Activated naive CD4-positive, alpha-beta T cell treated with Interleukin-2 at 50 U/mL for 16 hours (primary cell): ENCODE data around the gene CAMKK2.
"Not testable (repeated sequence)": the region's sequence is repeated elsewhere in the genome, so short reads cannot be mapped to it uniquely, and the experiment has no call there.

ENCODE experiments used
- DNase-seq: peaks from one replicate; pipeline ENCODE4 v3.0.0-alpha.2; 2020

CAMKK2 gene

DNA sequence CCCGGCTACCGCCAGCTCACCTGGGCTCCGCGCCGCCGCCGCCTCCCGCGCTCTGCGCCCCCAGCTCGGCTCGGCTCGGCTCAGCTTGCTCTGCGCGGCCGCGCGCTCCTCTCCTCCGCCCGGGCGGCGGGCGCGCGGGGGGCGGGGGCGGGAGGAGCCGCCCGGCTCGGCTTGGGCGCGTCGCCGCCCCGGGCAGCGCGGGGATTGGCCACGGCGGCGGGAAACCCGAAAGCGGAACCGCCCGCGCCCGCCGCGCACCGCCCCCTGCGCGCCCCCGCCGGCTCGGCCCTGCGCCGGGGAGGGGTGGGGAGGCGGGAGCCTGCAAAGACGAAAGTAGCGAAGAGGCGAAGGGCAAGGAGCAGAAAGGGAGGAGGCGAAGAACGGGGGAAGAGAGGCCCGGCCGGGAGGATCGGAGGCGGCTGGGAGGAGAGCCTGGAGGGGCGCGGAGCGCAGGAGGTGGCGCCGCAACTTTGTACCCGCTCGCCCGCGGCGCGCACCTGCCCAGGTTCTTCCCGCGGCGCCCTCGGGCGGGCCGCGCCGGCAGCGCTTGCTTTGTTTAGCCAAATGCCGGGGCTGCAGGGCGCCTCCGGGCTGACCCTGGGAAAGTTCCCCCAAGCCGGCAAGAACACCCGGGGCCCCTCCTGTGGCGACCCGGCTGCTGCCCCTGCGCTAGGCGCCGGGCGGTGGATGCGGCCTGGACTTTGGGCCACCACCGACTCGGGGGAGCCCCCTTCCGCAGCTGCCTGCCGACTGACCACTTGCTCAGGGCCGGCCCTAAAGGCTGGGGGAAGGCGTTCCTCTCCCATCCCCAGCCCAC lies at the start of gene CAMKK2:
CAMKK2 (minus strand) TSS at position 92 of the 817 bp plus-strand sequence. CDS start 22,183 bp downstream, outside the sequence.
- peak; percentile 89 for DNase-seq

DNA sequence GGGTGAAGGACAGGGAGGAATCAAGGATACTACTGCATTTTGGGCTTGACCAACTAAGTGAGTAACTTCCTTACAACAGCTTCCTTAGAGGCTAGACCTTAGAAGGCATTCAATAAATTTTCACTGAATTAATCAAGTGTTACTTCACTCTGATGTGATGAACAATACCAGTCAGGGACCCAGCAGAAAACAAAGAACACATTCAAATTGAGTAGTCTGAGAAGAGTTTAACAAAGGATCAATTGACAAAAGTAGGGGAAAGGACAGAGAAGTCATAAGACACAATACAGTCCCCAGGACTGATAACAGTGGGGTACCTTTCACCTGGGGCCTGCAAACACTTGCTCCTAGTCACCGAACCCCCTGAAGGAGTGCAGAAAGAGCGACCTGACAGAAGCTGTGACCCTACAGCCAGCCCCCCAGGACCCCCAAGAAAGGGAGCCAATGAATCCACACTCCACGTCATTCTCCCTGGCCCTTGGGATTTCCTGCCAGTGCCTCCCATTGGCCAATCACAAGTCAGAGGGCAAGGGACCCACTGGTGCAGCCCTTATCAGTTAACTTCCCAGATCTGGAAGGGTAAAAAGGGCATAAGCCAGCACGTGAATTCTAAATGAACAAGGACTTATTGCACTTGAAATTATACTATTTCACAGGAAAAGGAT lies 48.8 kb upstream of the CAMKK2 start:
- no peak for DNase-seq

DNA sequence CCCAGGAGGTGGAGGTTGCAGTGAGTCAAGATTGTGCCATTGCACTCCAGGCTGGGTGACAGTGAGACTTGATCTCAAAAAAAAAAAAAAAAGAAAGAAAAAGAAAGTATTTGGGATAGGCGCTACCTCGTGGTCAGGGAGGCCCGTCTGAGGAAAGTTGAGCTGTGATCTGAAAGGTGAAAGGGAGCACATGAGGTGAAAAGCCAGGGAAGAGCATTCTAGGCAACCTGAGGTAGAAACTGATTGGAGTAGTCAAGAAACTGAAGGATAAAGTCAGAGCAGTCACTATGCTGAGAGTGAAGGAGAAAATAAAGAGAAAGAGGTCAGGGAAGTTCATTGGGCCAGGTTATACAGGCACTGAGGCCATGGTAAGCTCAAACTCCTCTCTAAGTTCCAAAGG lies 48.0 kb upstream of the CAMKK2 start:
- DNase-seq, result no peak

DNA sequence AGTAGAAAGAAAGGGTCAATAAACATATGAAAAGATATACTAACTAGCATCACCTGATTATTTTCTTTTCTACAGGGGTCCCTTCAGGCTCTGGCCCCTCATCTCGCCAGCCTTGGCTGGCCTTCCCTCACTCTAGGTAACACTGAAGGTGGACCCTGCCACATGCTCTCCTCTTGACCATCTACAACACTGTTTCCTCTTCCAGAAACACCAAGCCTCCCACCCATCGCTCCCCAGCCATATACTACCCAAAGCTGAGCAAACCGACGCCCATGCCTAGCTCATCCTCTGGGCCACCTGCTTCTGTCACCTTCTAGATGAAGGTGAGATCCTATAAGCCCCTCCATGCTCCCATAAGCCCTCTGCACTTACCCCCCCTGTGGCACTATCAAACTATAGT lies 40.9 kb upstream of the CAMKK2 start:
- no peak for DNase-seq

DNA sequence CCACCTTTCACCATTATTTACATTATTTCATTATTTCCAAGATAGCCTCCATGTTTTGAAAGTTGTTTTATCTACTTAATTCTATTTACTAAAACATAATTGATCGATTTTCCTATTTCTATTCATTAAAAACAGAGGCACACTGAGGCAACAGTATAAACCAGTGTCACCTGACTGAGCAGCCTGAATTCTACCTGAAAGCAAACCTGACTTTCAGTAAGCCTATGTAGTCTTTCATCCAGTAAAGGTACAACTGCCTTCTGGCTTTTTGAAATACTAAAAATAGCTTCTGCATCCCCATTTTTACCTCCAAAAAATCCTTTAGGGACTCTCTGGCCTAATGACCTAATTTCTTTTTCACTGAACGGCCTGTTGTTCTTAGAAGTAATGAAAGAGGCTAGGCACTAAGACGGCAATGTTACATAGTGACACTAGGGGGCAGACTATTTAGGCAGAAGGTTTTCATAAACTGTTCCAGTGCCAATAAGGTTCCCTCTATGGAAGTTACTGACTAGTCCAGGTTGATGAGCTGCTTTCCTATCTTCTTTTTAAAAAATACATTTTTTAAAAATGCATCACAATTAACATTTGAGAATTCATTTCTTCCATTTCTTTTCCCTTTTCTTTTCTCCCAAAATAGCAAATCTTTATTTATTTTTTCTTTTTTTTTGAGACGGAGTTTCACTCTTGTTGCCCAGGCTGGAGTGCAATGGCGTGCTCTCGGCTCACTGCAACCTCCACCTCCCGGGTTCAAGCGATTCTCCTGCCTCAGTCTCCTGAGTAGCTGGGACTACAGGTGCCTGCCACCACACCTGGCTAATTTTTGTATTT lies 38.2 kb upstream of the CAMKK2 start:
- DNase-seq, result no peak

DNA sequence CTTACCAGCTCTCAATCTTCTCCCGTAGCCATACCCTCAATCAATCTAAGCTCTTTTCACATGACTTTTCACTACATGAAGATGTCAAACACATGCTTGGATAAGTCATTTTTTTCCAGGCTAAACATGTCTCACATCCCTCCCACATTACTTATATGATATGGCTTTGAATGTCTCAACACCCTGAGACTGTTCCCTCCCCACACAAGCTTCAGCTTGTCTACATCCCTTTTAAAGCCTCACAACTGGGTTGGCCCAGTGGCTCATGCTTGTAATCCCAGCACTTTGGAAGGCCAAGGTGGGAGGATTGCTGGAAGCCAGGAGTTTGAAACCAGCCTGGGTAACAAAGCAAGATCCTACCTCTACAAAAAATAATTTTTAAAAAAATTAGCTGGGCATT lies 37.2 kb upstream of the CAMKK2 start:
- no peak for DNase-seq

DNA sequence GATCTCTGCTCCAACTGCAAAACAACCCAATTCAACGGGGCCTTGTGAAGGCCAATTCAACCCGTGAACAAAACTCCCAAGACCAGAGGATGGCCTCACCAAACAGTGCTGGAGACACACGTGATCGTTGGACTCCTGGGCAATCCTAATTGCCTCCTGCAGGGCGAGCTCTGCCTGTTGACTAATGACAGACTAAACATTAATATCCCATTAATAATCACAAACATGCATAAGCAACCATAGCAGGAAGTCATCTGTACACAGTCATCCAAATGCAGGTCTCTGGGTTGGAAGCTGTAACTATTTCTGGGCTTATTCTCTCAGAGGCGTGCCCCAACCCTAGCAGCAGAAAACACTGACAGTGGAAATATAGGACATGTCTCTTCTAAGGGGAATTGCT lies 34.7 kb upstream of the CAMKK2 start:
- no peak for DNase-seq

DNA sequence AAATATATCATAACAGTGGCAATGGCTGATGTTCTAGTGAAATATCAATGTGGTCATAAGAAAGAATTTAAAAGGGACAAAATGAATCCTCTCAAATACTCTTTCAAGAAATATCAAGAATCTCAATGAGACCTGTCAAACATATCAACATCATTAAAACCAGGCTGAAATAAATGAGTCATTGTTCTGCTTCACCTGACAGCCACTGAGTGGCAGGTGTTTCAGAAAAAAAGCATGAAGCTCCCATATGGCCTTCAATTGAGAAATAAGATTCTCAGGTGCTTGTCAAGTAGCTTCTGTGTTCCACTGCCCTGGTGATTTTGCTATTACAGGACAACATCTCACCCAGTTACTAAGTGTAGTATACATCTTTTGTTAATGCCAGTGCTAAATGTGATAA lies 34.2 kb upstream of the CAMKK2 start:
- DNase-seq, result no peak

DNA sequence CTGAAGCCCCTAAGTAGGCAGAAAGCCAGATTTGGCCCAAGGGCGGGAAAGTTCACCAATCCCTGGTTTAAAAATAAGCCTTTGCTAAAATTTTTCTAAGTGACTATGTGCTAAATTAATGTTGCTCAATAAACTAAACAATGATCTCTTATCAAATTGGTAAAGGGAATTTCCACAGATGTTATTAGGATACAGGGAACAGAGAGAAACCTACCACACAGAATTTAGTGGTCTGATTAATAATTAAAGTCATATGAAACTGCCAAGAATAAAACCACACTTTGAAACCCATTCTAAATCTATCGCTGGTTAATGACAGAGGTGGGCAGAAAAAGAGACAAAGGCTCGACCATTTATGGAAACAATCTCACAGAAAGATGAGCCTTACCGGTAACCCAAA lies 33.7 kb upstream of the CAMKK2 start:
- no peak for DNase-seq

DNA sequence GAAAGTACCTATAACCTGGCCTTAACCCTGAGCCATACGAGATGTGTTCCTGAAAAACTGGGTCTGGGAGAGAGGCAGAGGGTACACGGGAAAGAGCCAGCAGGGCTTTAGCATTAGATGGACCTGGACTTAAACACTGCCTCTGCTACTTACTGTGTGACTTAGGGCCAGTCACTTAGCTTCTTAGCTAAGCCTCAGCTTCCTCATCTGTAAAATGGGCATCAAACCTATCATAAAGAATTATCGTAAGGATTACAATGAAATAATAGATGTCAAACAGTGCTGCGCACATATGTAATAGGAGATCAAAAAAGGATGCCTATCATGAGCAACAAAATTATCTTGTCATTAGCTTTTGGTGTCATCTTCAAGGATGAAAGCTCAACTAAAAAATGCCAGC lies 32.1 kb upstream of the CAMKK2 start:
- no peak for DNase-seq

DNA sequence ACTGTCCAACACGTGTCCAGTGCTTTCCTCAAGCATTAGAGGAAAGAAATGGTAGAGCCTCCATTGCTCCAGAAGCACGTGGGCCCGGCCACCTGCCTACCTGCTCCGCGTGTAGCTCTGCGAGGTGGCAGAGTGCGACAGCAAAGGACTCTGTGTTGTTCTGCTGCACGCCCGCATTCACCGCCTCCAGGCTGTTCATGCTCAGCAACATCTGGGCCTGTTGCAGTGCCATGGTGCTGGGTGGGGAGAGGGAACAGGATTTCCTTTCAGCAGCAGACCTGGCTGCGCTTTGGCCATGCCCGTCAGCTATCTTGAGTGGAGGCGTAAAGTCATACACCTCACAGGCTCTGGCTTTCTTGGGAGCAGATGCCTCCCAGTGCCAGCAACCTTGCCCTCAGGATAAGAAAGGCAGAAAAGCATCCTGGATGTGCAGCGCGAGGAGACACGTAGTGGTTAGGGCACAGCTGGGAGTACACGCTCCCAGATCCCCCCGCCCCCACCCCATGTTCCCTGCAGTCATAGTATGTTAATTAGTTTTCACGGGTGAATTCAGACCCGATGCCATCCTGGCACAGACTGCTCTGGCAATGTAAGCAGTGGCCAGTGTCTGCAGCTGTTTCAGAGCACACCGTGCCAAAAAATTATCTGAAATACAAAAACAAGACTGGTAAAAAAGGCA lies 30.6 kb upstream of the CAMKK2 start:
- no peak for DNase-seq

DNA sequence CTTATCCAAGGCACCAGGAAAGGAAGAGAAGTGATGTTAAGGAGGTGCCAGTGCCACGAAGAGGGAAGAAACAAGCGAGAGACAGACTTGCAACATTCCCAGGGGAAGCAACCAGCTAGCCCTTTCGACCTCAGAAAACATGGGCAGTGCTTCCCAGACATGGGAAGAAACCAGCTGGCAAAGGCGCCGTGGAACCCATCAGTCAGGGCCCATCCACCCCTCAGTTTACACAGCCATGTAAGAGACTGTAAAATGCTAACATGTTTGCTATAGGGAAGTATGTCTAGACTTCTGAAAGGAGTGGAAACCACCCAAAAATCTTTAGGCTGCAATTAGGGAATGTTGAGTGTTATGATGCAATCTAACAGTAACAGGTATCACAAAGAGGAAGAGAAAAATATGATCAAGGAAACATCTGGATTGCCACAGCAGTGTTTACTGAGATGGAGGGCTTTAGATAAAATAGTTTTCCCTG lies 29.4 kb upstream of the CAMKK2 start:
- no peak for DNase-seq

DNA sequence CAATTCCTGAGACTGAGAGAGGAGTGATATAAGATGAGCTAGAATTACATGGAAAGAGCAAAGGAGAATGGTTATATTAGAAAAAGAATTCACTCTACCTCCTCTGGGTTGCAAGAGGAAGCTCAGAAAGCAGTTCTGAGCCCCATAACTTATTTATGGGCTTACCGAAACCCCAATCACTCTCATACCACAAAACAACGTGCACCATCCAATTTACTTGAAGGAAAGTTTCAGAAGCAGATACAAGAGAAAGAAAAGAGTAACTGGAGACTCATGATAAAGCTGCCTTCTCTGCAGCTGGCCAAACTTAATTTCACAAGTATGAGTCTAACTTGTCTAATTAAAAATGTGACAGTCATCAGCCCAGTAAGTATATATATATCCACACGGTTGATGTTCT lies 27.4 kb upstream of the CAMKK2 start:
- no peak for DNase-seq

DNA sequence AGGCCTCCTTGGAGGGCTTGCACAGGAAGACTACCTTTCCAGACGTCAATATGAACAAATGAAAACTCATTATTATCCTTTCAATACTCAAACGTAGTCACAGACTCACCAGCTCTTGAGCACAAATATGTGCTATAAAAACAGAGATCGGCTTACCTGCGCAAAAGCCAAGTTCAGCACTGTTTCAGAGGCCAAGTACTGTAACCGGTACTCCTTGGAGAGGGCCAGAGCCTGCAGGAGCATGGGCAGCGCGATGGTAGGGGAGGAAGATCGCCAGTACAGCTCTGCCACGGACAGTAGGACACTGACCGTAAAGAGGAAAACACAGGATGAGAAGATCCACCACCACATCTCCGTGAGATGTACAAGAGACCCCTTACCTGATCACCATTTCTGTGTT lies 21.6 kb upstream of the CAMKK2 start:
- DNase-seq, result no peak

DNA sequence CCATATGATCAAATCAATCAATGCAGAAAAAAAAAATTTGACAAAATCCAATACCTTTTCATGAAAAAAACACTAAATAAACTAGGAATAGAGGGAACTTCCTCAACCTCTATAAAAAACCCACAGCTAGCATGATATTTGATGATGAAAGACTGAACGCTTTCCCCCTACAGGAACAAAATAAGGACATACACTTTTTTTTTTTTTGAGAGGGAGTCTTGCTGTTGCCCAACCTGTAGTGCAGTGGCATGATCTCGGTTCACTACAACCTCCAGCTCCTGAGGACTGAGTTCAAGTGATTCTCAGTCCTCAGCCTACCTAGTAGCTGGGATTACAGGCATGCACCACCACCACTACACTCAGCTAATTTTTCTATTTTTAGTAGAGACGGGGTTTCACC lies 17.9 kb upstream of the CAMKK2 start:
- DNase-seq, result no peak

DNA sequence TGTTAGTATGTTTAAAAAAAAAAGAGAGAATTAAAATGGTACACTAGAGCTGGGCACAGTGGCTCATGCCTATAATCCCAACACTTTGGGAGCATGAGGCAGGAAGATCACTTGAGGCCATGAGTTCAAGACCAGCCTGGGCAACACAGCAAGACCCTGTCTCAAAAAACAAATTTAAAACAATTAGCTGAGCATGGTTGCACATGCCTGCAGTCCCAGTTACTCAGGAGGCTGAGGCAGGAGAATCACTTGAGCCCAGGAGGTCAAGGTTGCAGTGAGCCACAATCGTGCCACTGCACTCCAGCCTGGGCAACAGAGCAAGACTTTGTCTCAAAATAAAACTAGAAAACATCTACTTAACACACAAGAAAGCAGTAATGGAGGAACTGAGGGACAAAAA lies 13.7 kb upstream of the CAMKK2 start:
- not testable (repeated sequence) for DNase-seq

DNA sequence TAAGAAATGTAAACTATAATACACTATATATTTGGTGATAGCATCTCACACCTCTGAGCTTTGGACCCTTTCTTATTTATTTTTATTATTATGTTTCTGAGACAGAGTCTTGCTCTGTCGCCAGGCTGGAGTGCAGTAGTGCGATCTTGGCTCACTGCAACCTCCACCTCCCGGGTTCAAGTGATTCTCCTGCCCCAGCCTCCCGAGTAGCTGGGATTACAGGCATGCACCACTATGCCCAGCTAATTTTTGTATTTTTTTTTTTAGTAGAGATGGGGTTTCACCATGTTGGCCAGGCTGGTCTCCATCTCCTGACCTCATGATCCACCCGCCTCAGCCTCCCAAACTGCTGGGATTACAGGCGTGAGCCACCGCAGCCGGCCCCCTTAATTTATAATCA lies 10.9 kb upstream of the CAMKK2 start:
- DNase-seq, result not testable (repeated sequence)

DNA sequence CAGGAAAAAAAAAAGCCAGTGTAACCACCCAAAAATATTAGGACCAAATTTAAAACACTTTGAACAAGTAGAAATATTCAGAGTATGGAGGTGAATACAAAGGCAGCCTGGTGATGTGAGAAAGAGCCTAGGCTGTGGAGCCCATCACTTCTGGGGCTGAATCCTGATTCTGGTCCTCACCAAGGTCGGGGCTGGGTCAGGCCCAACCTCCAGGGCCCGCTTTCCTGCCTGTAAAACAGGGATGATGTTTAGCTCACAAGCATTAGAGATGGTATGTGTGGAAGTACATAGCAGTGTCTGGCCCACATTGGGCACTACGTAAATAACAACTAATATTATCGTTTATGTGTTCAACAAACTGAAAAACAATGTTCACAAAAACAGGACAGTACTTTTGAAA lies 7.8 kb upstream of the CAMKK2 start:
- DNase-seq, result no peak

DNA sequence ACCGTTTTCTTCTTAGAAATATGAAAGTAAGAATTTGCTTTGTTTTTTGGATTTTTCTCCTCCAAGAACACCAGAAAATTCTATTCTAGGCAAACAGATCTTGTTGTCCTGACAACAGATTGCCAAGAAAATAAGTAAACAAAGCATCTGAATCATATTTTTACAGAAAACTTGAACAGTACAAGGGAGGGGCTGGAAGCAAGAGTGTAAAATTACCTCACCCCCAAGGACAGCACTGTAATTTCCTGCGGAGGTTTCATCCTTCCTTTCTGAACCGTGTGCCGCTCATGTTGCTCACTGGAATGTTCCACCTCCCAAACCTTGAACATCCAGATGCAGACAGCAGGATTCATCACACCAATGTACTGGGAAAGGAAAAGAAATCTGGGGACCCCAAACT lies 5.4 kb upstream of the CAMKK2 start:
- no peak for DNase-seq

DNA sequence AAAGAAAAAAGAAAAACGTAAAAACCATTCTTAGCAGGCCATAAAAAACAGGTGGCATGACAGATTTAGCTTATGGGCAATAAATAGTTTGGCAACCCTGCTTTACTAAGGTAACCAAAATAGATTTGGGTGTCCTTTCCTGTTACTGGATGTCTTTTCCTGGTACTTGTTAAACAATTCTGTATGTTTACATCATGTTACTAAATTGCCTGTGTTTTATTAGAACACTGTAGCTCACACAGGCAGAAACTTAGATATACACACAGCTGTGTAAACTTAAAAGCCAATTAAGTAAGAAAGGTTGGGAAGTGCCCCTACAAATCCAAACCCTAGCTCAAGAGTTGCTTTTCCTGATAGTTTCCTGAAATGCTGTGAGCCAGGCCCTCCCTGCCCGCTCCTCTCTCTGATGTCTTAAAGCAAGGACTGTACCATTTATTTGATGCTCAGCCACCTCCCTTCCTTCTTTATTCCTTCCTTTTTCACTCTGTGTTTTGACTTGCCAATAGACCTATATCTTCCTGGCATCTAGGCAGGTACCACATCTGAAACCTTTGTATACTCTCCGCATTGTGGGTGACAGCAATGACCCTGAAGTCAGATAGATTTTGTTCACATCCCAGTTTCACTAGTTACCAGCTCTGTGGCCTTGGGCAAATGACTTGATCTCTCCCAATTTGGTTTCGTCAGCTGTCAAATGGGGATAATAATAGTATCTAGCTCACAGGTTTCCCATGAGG lies 3.7 kb upstream of the CAMKK2 start:
- no peak for DNase-seq

DNA sequence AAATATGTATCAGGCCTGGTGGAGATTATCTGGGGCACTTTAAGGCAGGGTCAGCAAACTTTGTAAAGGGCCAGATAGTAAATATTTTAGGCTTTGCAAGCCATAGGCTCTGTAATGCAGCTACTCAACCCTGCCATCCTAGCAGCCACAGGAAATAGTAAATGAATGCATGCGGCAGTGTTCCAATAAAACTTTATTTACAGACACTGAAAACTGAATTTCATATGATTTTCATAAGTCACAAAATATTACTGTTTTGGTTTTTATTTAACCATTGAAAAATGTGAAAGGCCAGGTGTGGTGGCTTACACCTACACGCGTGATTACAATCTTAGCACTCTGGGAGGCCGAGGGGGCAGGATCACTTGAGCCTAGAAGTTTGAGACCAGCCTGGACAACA lies 3.2 kb upstream of the CAMKK2 start:
- no peak for DNase-seq

DNA sequence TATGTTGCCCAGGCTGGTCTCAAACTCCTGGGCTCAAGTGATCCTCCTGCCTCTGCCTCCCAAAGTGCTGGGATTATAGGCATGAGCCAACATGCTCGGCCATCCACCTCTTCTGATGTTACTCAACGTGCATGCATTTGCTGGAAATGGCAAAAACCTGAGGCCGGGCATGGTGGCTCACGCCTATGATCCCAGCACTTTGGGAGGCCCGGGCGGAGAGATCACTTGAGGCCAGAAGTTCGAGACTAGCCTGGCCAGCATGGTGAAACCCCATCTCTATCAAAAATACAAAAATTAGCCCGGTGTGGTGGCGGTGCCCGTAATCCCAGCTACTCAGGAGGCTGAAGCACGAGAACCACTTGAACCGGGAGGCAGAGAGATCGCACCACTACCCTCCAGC lies 1.9 kb upstream of the CAMKK2 start:
- DNase-seq, result not testable (repeated sequence)
